ENCODE measurements around the gene VWA3A. TPM values are rescaled to one million over a fixed set of nuclear protein-coding genes. Genes with fewer than 3 reads are reported as not detected.

The VWA3A gene
- total and polyA plus RNA-seq, 2 experiments from 2014 or later = 0.45 TPM; not detected in 1

DNA sequence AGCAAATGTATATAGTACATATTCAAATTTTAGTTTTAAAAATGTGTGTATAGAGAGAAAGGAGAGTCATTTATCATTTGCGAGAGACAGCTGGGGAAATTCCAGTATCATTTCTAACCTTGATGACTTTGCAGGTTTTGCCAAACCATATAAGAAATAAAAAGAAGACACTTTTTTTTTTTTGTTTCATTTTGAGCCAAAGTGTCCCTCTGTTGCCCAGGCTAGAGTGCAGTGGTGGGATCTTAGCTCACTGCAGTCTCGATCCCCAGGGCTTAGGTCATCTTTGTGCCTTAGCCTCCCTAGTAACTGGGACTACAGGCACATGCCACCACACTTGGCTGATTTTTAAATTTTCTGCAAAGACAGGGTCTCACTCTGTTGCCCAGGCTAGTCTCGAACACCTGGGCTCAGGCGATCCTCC lies 38.4 kb upstream of the VWA3A start:
- Histone ChIP-seq H3K4me1 (ENCODE audit: insufficient read depth) (peaks cover 3% of the 10 kb centered on the region; the same call in 1 of the 2 replicates), H3K9me2 (ENCODE audit: insufficient read depth) (no peaks in the 10 kb centered on the region), H3K27ac (ENCODE audit: low read depth) (no peak overlapping the region), H3K4me3 (no peak overlapping the region), H3K36me3 (ENCODE audit: insufficient read depth) (no peaks in the 10 kb centered on the region), H3K4me2 (no peak overlapping the region), H3K79me2 (replicated peaks; ENCODE audit: insufficient read depth) (peaks cover 30% of the 10 kb centered on the region), H2AFZ (no peak overlapping the region), H3F3A (replicated peaks; ENCODE audit: low read depth) (no peaks in the 10 kb centered on the region), H3K27me3 (ENCODE audit: insufficient read depth) (no peaks in the 10 kb centered on the region), H4K20me1 (replicated peaks; ENCODE audit: insufficient read depth) (peaks cover 21% of the 10 kb centered on the region; the same call in 1 of the 2 replicates)
- DNase-seq (ENCODE audit: low spot score) = no peak
- H3K27ac Mint-ChIP-seq = no peak overlapping the region
- 0 out of 3 replicates have a peak, but pooled peaks cover 3% of the 10 kb centered on the region for H3K36me3 Mint-ChIP-seq (ENCODE audit: low read depth)
- no peaks in the 10 kb centered on the region for H3K9me3 Mint-ChIP-seq
- peaks cover 2% of the 10 kb centered on the region; the same call in 2 of the 3 replicates for H3K4me1 Mint-ChIP-seq
- TF ChIP-seq ZNF114 (CRISPR knock-in tag; IDR thresholded peaks at IDR 0.05) (no peak), JUNB (IDR thresholded peaks at IDR 0.05; ENCODE audit: unreplicated experiment) (no peak), ZNF331 (CRISPR knock-in tag; IDR thresholded peaks at IDR 0.05; ENCODE audit: low read depth) (no peak), EZH2phosphoT487 (IDR thresholded peaks at IDR 0.05; ENCODE audit: unreplicated experiment) (no peak), POLR2AphosphoS5 (IDR thresholded peaks at IDR 0.05; ENCODE audit: low read depth) (no peak)
- TF ChIP-seq, protein P1, sequence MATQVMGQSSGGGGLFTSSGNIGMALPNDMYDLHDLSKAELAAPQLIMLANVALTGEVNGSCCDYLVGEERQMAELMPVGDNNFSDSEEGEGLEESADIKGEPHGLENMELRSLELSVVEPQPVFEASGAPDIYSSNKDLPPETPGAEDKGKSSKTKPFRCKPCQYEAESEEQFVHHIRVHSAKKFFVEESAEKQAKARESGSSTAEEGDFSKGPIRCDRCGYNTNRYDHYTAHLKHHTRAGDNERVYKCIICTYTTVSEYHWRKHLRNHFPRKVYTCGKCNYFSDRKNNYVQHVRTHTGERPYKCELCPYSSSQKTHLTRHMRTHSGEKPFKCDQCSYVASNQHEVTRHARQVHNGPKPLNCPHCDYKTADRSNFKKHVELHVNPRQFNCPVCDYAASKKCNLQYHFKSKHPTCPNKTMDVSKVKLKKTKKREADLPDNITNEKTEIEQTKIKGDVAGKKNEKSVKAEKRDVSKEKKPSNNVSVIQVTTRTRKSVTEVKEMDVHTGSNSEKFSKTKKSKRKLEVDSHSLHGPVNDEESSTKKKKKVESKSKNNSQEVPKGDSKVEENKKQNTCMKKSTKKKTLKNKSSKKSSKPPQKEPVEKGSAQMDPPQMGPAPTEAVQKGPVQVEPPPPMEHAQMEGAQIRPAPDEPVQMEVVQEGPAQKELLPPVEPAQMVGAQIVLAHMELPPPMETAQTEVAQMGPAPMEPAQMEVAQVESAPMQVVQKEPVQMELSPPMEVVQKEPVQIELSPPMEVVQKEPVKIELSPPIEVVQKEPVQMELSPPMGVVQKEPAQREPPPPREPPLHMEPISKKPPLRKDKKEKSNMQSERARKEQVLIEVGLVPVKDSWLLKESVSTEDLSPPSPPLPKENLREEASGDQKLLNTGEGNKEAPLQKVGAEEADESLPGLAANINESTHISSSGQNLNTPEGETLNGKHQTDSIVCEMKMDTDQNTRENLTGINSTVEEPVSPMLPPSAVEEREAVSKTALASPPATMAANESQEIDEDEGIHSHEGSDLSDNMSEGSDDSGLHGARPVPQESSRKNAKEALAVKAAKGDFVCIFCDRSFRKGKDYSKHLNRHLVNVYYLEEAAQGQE (IDR thresholded peaks at IDR 0.05; ENCODE audit: unreplicated experiment) = no peak
- ATAC-seq = no peak
- no peaks in the 10 kb centered on the region for H3K27me3 Mint-ChIP-seq (ENCODE audit: insufficient read depth, low read depth, poor library complexity)
- no peak overlapping the region for H3K4me3 Mint-ChIP-seq

DNA sequence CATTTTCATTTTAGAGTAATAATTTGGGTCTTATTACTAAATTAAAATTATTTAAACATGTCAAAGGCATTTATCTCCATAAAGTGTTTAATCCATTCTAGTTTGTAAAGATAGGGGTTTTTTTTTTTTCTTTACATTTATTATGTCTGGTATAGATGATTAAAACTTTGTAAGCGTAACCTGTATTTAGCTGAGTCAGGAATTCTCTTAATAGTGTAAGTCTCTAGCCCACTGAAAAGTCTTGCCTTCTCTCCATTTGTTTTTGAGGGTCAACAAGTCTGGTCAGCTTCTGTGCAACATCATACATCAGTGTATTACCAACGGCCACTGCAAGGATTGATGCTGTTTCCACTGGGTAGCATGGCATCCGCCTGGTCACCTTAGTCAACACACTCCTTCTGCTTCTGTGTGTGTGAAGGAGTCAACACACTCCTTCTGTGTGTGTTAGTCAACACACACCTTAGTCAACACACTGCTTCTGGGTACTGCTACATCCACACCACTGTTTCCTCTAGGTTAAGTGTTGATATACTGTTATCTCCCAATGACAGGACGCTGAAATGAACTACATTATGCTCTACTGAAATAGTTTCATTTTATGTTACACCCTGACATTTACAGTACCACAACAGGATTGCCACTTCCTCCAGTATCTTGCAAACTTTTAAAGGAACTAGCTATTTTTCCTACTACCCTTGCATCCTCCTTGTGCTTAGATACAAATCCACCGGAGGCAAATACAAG lies 37.3 kb upstream of the VWA3A start:
- no peak overlapping the region for H3K4me3 Mint-ChIP-seq
- no peaks in the 10 kb centered on the region for H3K36me3 ChIP-seq (ENCODE audit: insufficient read depth)
- no peak overlapping the region for H3K4me3 ChIP-seq
- peaks cover 3% of the 10 kb centered on the region; the same call in 1 of the 2 replicates for H3K4me1 ChIP-seq (ENCODE audit: insufficient read depth)
- H3K27me3 Mint-ChIP-seq (ENCODE audit: insufficient read depth, low read depth, poor library complexity) = no peaks in the 10 kb centered on the region
- peaks cover 22% of the 10 kb centered on the region; the same call in 1 of the 2 replicates for H4K20me1 ChIP-seq (replicated peaks; ENCODE audit: insufficient read depth)
- TF ChIP-seq EZH2phosphoT487 (IDR thresholded peaks at IDR 0.05; ENCODE audit: unreplicated experiment) (no peak), POLR2AphosphoS5 (IDR thresholded peaks at IDR 0.05; ENCODE audit: low read depth) (no peak), JUNB (IDR thresholded peaks at IDR 0.05; ENCODE audit: unreplicated experiment) (no peak), ZNF114 (CRISPR knock-in tag; IDR thresholded peaks at IDR 0.05) (no peak), EZH2 (IDR thresholded peaks at IDR 0.05; ENCODE audit: low read depth, unreplicated experiment) (no peak)
- TF ChIP-seq, protein P2, sequence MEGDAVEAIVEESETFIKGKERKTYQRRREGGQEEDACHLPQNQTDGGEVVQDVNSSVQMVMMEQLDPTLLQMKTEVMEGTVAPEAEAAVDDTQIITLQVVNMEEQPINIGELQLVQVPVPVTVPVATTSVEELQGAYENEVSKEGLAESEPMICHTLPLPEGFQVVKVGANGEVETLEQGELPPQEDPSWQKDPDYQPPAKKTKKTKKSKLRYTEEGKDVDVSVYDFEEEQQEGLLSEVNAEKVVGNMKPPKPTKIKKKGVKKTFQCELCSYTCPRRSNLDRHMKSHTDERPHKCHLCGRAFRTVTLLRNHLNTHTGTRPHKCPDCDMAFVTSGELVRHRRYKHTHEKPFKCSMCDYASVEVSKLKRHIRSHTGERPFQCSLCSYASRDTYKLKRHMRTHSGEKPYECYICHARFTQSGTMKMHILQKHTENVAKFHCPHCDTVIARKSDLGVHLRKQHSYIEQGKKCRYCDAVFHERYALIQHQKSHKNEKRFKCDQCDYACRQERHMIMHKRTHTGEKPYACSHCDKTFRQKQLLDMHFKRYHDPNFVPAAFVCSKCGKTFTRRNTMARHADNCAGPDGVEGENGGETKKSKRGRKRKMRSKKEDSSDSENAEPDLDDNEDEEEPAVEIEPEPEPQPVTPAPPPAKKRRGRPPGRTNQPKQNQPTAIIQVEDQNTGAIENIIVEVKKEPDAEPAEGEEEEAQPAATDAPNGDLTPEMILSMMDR (conservative IDR thresholded peaks at IDR 0.05; ENCODE audit: low read depth in 2 of 2) = no peak
- ATAC-seq = no peak
- H3K36me3 Mint-ChIP-seq (ENCODE audit: low read depth) = 0 out of 3 replicates have a peak, but pooled peaks cover 3% of the 10 kb centered on the region
- peaks cover 2% of the 10 kb centered on the region; the same call in 2 of the 3 replicates for H3K4me1 Mint-ChIP-seq
- H3K79me2 ChIP-seq (replicated peaks; ENCODE audit: insufficient read depth) = peaks cover 32% of the 10 kb centered on the region
- no peak overlapping the region for H2AFZ ChIP-seq
- H3K27ac ChIP-seq (ENCODE audit: low read depth) = no peak overlapping the region
- no peak overlapping the region for H3K4me2 ChIP-seq
- H3K27ac Mint-ChIP-seq = peak overlapping the region; percentile 62; the same call in 1 of the 2 replicates
- no peak for DNase-seq (ENCODE audit: low spot score)
- no peaks in the 10 kb centered on the region for H3K27me3 ChIP-seq (ENCODE audit: insufficient read depth)
- no peaks in the 10 kb centered on the region for H3F3A ChIP-seq (replicated peaks; ENCODE audit: low read depth)
- no peaks in the 10 kb centered on the region for H3K9me2 ChIP-seq (ENCODE audit: insufficient read depth)
- no peaks in the 10 kb centered on the region for H3K9me3 Mint-ChIP-seq
